ENCODE measurements around the gene NUP93. TPM values are rescaled to one million over a fixed set of nuclear protein-coding genes. Genes with fewer than 3 reads are reported as not detected.
"Not testable (repeated sequence)": the region's sequence is repeated elsewhere in the genome, so short reads cannot be mapped to it uniquely, and the experiment has no call there.

The NUP93 gene
- polyA plus RNA-seq, 1 experiment: 46.4 TPM

DNA sequence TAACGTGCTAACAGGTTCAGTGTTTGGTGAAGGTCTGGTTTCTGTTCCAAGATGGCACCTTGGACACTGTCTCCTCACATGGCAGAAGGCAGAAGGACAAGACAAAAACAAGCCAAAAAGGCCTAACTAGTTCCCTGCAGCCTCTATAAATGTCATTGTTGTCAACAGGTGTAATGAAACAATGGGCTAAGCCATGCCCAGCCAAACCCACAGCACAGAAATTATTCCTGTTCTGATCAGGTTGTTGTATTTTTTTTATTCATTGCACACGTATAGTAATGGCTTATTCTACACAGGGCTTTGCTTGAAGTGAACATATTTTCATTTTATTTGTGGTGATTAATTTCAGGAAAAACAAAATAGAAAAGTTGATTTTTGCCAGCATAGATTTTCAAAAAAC, 16.1 kb upstream of the NUP93 start:
- TF ChIP-seq, protein P1, sequence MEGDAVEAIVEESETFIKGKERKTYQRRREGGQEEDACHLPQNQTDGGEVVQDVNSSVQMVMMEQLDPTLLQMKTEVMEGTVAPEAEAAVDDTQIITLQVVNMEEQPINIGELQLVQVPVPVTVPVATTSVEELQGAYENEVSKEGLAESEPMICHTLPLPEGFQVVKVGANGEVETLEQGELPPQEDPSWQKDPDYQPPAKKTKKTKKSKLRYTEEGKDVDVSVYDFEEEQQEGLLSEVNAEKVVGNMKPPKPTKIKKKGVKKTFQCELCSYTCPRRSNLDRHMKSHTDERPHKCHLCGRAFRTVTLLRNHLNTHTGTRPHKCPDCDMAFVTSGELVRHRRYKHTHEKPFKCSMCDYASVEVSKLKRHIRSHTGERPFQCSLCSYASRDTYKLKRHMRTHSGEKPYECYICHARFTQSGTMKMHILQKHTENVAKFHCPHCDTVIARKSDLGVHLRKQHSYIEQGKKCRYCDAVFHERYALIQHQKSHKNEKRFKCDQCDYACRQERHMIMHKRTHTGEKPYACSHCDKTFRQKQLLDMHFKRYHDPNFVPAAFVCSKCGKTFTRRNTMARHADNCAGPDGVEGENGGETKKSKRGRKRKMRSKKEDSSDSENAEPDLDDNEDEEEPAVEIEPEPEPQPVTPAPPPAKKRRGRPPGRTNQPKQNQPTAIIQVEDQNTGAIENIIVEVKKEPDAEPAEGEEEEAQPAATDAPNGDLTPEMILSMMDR (IDR thresholded peaks at IDR 0.05; ENCODE audit: low read depth, low read length): no peak
- no peak for DNase-seq (ENCODE audit: low read depth, low spot score)
- Histone ChIP-seq H3K27me3 (ENCODE audit: control insufficient read depth, insufficient read depth, low read length) (peaks cover 6% of the 10 kb centered on the region), H3K4me3 (ENCODE audit: low read depth, low read length) (no peak overlapping the region), H3K9me3 (ENCODE audit: control insufficient read depth, insufficient read depth, low read length) (no peaks in the 10 kb centered on the region), H3K27ac (ENCODE audit: low read depth, low read length) (no peak overlapping the region)
- ChIA-PET CTCF (interaction anchor here (3.3 kb wide), 1 partner anchor 11 kb away, joined by 18 read pairs; no protein-coding TSS in a partner anchor), POLR2A (no interaction called here)

DNA sequence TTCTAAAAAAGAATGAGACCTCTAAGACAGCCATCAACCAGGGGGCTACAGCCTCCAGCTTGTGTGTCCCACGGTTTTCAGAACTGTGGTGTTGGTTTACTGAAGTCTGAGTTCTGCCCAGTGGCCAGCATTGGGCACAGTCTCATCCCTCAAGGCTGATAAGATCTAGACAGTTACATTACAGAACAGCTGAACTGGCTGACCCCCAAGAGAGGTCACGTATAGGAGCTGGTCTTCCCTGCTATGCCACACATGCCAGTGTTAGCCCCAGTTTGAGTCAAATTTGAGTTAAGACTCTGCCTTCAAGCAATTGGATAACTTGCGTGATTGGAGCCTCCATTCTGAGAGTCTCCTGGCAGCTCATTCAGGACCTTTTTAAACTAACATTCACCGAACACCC, 14.8 kb upstream of the NUP93 start:
- ChIA-PET POLR2A (interaction anchor here (1.3 kb wide), 1 partner anchor 90 kb away, joined by 3 read pairs; the partner anchor contains the start of gene MT1E), CTCF (interaction anchor here (0.8 to 3.3 kb wide), 2 partner anchors 12 to 197 kb away, joined by 3 to 18 read pairs; no protein-coding TSS in a partner anchor)
- Histone ChIP-seq H3K27me3 (ENCODE audit: control insufficient read depth, insufficient read depth, low read length) (peaks cover 7% of the 10 kb centered on the region), H3K27ac (ENCODE audit: low read depth, low read length) (no peak overlapping the region), H3K9me3 (ENCODE audit: control insufficient read depth, insufficient read depth, low read length) (no peaks in the 10 kb centered on the region), H3K4me3 (ENCODE audit: low read depth, low read length) (no peak overlapping the region)
- DNase-seq (ENCODE audit: low read depth, low spot score): no peak
- TF ChIP-seq, protein P1 (IDR thresholded peaks at IDR 0.05; ENCODE audit: low read depth, low read length): no peak

DNA sequence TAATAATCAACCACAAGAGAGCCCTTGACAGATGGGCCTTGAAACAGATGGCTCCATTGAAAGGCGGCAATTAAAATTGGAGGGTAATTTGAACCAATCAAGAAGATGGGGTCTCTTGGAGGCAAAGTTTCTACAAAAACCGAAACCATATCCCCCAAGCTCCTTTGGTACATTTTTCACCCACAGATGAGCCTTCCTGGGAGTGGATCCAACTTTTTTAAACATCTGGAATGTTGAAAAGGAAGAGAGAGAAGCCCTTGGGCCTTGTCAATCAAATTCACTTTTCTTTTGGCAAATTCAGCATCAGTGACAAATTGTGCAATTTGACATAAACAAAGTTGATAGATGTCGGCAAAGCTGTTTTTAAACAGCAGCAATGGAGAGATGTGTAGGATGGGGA, 13.2 kb upstream of the NUP93 start:
- POLR2A ChIA-PET: interaction anchor here (0.7 kb wide), 1 partner anchor 91 kb away, joined by 3 read pairs; the partner anchor contains the start of gene MT1E
- H3K9me3 ChIP-seq (ENCODE audit: control insufficient read depth, insufficient read depth, low read length): no peaks in the 10 kb centered on the region
- TF ChIP-seq, protein P1 (IDR thresholded peaks at IDR 0.05; ENCODE audit: low read depth, low read length): no peak
- H3K4me3 ChIP-seq (ENCODE audit: low read depth, low read length): no peak overlapping the region
- H3K27ac ChIP-seq (ENCODE audit: low read depth, low read length): no peak overlapping the region
- CTCF ChIA-PET: interaction anchor here (3.3 kb wide), 1 partner anchor 14 kb away, joined by 18 read pairs; no protein-coding TSS in a partner anchor
- peaks cover 7% of the 10 kb centered on the region for H3K27me3 ChIP-seq (ENCODE audit: control insufficient read depth, insufficient read depth, low read length)
- no peak for DNase-seq (ENCODE audit: low read depth, low spot score)

DNA sequence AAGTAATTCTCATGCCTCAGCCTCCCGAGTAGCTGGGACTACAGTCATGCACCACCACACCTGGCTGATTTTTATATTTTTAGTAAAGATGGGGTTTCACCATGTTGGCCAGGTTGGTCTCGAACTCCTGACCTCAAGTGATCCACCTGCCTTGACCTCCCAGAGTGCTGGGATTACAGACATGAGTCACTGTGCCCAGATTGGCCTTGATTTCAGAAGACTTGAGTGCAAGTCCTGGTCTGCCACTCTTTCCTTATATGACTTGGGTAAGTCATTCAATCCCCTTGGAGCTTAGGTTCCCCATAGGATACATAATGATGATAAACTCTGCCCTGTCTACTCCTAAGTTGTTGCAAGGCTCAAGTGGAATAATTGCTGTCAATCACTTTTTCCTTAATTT, 12.4 kb upstream of the NUP93 start:
- CTCF ChIA-PET: interaction anchor here (3.6 kb wide), 1 partner anchor 16 kb away, joined by 28 read pairs; no protein-coding TSS in a partner anchor
- DNase-seq (ENCODE audit: low read depth, low spot score); POLR2A ChIA-PET; H3K27ac ChIP-seq (ENCODE audit: low read depth, low read length); H3K27me3 ChIP-seq (ENCODE audit: control insufficient read depth, insufficient read depth, low read length); H3K4me3 ChIP-seq (ENCODE audit: low read depth, low read length); H3K9me3 ChIP-seq (ENCODE audit: control insufficient read depth, insufficient read depth, low read length): not testable (repeated sequence)

DNA sequence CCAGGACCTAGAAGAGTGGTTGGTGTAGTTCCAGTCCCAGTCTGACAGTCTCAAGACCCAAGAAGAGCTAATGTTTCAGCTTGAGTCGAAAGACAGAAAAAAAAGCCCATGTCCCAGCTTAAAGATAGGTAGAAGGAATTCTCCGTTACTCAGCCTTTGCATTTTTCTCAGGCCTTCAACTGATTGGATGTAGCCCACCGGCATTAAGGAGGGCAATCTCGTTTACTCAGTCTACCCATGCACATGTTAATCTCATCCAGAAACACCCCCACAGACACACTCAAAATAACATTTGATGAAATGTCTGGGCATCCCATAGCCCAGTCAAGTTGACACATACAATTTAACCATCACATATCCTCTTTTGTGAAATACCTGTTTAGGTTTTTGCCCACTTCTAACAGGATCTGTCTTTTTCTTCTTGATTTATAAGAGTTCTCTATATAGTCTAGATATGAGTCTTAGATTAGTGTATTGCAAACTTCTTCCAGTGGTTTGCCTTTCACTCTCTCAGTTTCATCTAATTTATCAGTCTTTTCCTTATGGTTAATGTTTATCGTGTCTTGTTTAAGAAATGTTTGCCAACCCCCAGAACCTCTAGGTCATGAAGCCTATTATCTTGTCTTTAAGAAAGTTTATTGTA, 7.6 kb upstream of the NUP93 start:
- CTCF ChIA-PET: interaction anchor here (1.6 kb wide), 1 partner anchor 20 kb away, joined by 6 read pairs; no protein-coding TSS in a partner anchor
- Histone ChIP-seq H3K4me3 (ENCODE audit: low read depth, low read length) (no peak overlapping the region), H3K27ac (ENCODE audit: low read depth, low read length) (no peak overlapping the region), H3K9me3 (ENCODE audit: control insufficient read depth, insufficient read depth, low read length) (no peaks in the 10 kb centered on the region), H3K27me3 (ENCODE audit: control insufficient read depth, insufficient read depth, low read length) (peaks cover 7% of the 10 kb centered on the region)
- TF ChIP-seq, protein P1 (IDR thresholded peaks at IDR 0.05; ENCODE audit: low read depth, low read length): no peak
- POLR2A ChIA-PET: no interaction called here
- DNase-seq (ENCODE audit: low read depth, low spot score): no peak

Data from AG04450 (cell line).